MM.1S (cell line): Measurements from ENCODE around the gene EDN3.

ENCODE experiments used
- CTCF ChIP-seq: fragments of 300-600 bp; sonication (generic); IDR thresholded peaks from 2 replicates; pipeline ENCODE4 v1.5.1; 2016; ENCODE audit warnings: antibody characterized with exemption, low read length, mixed read lengths
- EZH2 ChIP-seq: fragments of 300-600 bp; sonication (generic); optimal IDR thresholded peaks from 2 replicates; pipeline ENCODE3; 2017; ENCODE audit warnings: low read depth, mild to moderate bottlenecking, antibody characterized with exemption, low read length, mixed read lengths
- EZH2phosphoT487 ChIP-seq: fragments of 300-600 bp; sonication (generic); IDR thresholded peaks from 2 replicates; pipeline ENCODE4 v1.6.1; 2018; ENCODE audit warnings: antibody characterized with exemption, low read length

DNA sequence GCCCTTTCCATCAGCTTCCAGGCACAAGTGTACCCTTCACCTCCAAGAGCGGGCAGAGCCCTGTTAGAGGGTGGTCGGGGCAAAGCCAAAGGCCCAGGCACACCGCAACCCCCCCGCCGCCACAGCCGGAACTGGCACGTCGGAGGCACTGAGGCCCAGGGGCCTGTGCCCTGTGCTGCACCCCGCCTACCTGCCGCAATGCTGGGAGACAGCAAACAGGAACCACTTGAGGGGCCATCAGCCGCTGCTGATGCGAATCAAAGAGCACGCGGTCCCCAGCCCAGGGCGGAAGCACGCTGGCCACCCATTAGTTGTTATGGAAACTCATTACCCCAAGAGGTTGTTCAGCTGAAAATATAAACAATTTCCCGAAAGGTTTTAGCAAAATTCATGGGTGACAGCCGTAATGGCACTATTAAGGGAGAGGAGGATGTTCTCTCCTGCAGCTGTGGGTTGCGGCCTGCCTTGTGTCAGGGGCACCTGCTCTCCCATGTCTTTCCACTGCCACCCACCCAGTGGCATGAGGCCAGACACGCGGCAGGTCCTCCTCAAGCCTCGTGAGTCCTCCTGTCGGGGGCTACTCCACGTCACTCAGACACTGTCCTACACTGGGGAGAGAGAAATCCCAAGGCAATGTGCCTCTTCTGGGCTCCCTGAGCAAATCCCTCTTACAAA lies 65.3 kb downstream of the EDN3 start:
- no peak for TF ChIP-seq CTCF
- no peak for TF ChIP-seq EZH2phosphoT487
- TF ChIP-seq EZH2 = no peak
